Psoas muscle (tissue), 8 donors: ENCODE results near the gene EVC. TPM values are rescaled to one million over a fixed set of nuclear protein-coding genes. Genes with fewer than 3 reads are reported as not detected.
"Not testable (repeated sequence)": the region's sequence is repeated elsewhere in the genome, so short reads cannot be mapped to it uniquely, and the experiment has no call there.

Experiments
- ATAC-seq, 4 donors: fragments of 200-7000 bp; cut with Tn5 transposase; one replicate each; pipeline ENCODE4 v1.9.1; 2020; ENCODE audit warnings: moderate library complexity in 3 of 4, mild to moderate bottlenecking in 2 of 4
- DNase-seq, 2 donors: peaks; one replicate each; pipeline ENCODE4 v3.0.0-alpha.2; 2020
- H3K27ac ChIP-seq: fragments of 200-600 bp; one replicate; pipeline ENCODE4 v1.8.0; 2022
- H3K27me3 ChIP-seq, 3 donors: fragments of 200-600 bp in 1 of 3; one replicate each; pipeline versions ENCODE4 v1.6.1 to v1.8.0; 2013 to 2022; ENCODE audit warnings: low read length in 2 of 3, mild to moderate bottlenecking in 2 of 3, moderate library complexity in 1 of 3; ENCODE audit not compliant: insufficient read depth in 3 of 3
- H3K36me3 ChIP-seq, 2 donors: fragments of 200-600 bp in 1 of 2; one replicate each; pipeline versions ENCODE4 v1.6.1 to v1.8.0; 2013 to 2022; ENCODE audit warnings: low read depth in 1 of 2, mild to moderate bottlenecking in 1 of 2, moderate library complexity in 1 of 2; ENCODE audit not compliant: insufficient read depth in 1 of 2
- H3K4me1 ChIP-seq: fragments of 200-600 bp; one replicate; pipeline ENCODE4 v1.8.0; 2022
- H3K4me3 ChIP-seq: fragments of 200-600 bp; one replicate; pipeline ENCODE4 v1.8.0; 2022; ENCODE audit warnings: mild to moderate bottlenecking
- H3K9me3 ChIP-seq: fragments of 200-600 bp; one replicate; pipeline ENCODE4 v1.8.0; 2022
- CTCF ChIP-seq: fragments of 200-600 bp; IDR thresholded peaks from one replicate; pipeline ENCODE4 v1.8.0; 2022; ENCODE audit warnings: antibody characterized with exemption
- WGBS, 3 donors: extraction: QIAGEN DNeasy Blood & Tissue Kit; methylation state at CpG; one replicate each; pipeline versions ENCODE4 v1.1.6 to v1.1.7; 2013; 5-methylcytosine and 5-hydroxymethylcytosine counted together
- intact Hi-C, 2 donors: fragments of 100-400 bp; cut with DNase I; formaldehyde crosslinking; loops; one replicate each; pipeline versions ENCODE4 v1.11.0 to v1.14.2; 2022
- polyA plus RNA-seq, 3 donors: library from polyadenylated mRNA; stranded (reverse); fragments of 200-250 nt; gene quantifications; one replicate each; pipeline ENCODE4 v1.2.3, GENCODE V29; 2013
- total RNA-seq, 4 donors: library from RNA; stranded (reverse); fragmentation: NEBNext Ultra II Directional in 2 of 4; extraction: Animal tissue kit (Norgen Biotek cat#: 25700) in 2 of 4; gene quantifications; one replicate each; pipeline versions ENCODE4 v1.2.1 to v1.2.4, GENCODE V29; 2021 to 2023
- donor health status: healthy with polysubstance abuse.
- donor health status: DM: no; HTN: no; CAD: no; lungs with moderate emphysema.
- donor health status: Bipolar disorder and iron deficiency.
- donor health status: healthy.
- donor health status: DM: yes; HTN: yes; CAD: no.
- donor health status: DM: no; HTN: no; CAD: no.
- donor health status: DM: no; HTN: no; CAD: no.
- donor health status: DM: yes; HTN: yes; CAD: no.

EVC gene
- total and polyA plus RNA-seq, 7 donors, result 0.56 to 3.8 (median 1.5) TPM

GRCh38 chr4:5721923-5722322 lies 10.9 kb downstream of the EVC start:
- Histone ChIP-seq H3K27ac (no peak overlapping the region), H3K4me3 (no peak overlapping the region), H3K36me3 (peaks cover 0 to 5% of the 10 kb centered on the region in 2 donors), H3K27me3 (no peaks in the 10 kb centered on the region), H3K4me1 (no peaks in the 10 kb centered on the region), H3K9me3 (no peaks in the 10 kb centered on the region)
- TF ChIP-seq CTCF, result no peak
- WGBS, 3 donors, result 82 to 91% (median 84%) methylated on average over 5 of the region's 5 CpGs
- DNase-seq (no peak), ATAC-seq (no peak)
- intact Hi-C loops, result no loop called here

- no peak overlapping the region for H3K4me3 ChIP-seq
- TF ChIP-seq CTCF, result no peak
- H3K27me3 ChIP-seq, result no peaks in the 10 kb centered on the region
- H3K27ac ChIP-seq, result no peak overlapping the region
- no peak for DNase-seq
- no peak for ATAC-seq
- intact Hi-C loops, result no loop called here
- 65 to 87% (median 75%) methylated on average over 4 of the region's 4 CpGs for WGBS, 3 donors
- H3K9me3 ChIP-seq, result no peaks in the 10 kb centered on the region
- H3K4me1 ChIP-seq, result no peaks in the 10 kb centered on the region
- peaks cover 0 to 5% of the 10 kb centered on the region in 2 donors for H3K36me3 ChIP-seq
These were observed 11.3 kb downstream of the EVC start for GRCh38 chr4:5722328-5722727.

- DNase-seq (no peak), ATAC-seq (no peak)
- intact Hi-C loops, result no loop called here
- Histone ChIP-seq H3K36me3 (peaks cover 0 to 5% of the 10 kb centered on the region in 2 donors), H3K27ac (no peak overlapping the region), H3K4me1 (no peaks in the 10 kb centered on the region), H3K27me3 (no peaks in the 10 kb centered on the region), H3K9me3 (no peaks in the 10 kb centered on the region), H3K4me3 (no peak overlapping the region)
- WGBS, 3 donors, result 92 to 99% (median 95%) methylated on average over 7 of the region's 7 CpGs
- no peak for TF ChIP-seq CTCF
These were observed 13.4 kb downstream of the EVC start for GRCh38 chr4:5724377-5724776.

GRCh38 chr4:5728412-5728811 lies 17.4 kb downstream of the EVC start:
- H3K27ac ChIP-seq, DNase-seq, H3K4me1 ChIP-seq, intact Hi-C loops, ATAC-seq, H3K4me3 ChIP-seq, H3K27me3 ChIP-seq, H3K9me3 ChIP-seq, H3K36me3 ChIP-seq: not testable (repeated sequence)
- WGBS, 3 donors, result 72 to 90% (median 76%) methylated on average over 1 to 2 of the region's 2 CpGs

- Histone ChIP-seq H3K4me3 (no peak overlapping the region), H3K4me1 (no peaks in the 10 kb centered on the region), H3K9me3 (no peaks in the 10 kb centered on the region), H3K27ac (no peak overlapping the region), H3K36me3 (peaks cover 0 to 6% of the 10 kb centered on the region in 2 donors), H3K27me3 (no peaks in the 10 kb centered on the region)
- no peak for TF ChIP-seq CTCF
- ATAC-seq (no peak), DNase-seq (no peak)
- WGBS, 3 donors, result 76 to 90% (median 82%) methylated on average over 10 of the region's 10 CpGs
- intact Hi-C loops, result no loop called here
These were observed 19.4 kb downstream of the EVC start for GRCh38 chr4:5730436-5730835.
